Stimulated activated CD4-positive, alpha-beta T cell treated with anti-CD3 and anti-CD28 coated beads, Interleukin-2, amount 100 ng/mL, for 48 hours (primary cell): ENCODE data around the gene LOXHD1.

Source experiments
- DNase-seq, 2 donors: peaks; one replicate each; pipeline ENCODE4 v3.0.0-alpha.2; 2020

LOXHD1 gene

GRCh38 chr18:46474487-46475389, 182.3 kb downstream of the LOXHD1 start:
- DNase-seq, result no peak

GRCh38 chr18:46471809-46472498, 185.1 kb downstream of the LOXHD1 start:
- DNase-seq, result no peak

GRCh38 chr18:46470714-46471113, 186.3 kb downstream of the LOXHD1 start:
- DNase-seq, result no peak

- no peak for DNase-seq
Measured at GRCh38 chr18:46469186-46469915, 187.7 kb downstream of the LOXHD1 start.

GRCh38 chr18:46468426-46469180, 188.4 kb downstream of the LOXHD1 start:
- DNase-seq, result no peak

- no peak for DNase-seq
Measured at GRCh38 chr18:46466234-46467160, 190.5 kb downstream of the LOXHD1 start.

GRCh38 chr18:46464926-46465655, 191.9 kb downstream of the LOXHD1 start:
- no peak for DNase-seq

- no peak for DNase-seq
Measured at GRCh38 chr18:46462523-46462922, 194.5 kb downstream of the LOXHD1 start.

- no peak for DNase-seq
Measured at GRCh38 chr18:46461993-46462392, 195.0 kb downstream of the LOXHD1 start.

- no peak for DNase-seq
Measured at GRCh38 chr18:46460754-46461153, 196.3 kb downstream of the LOXHD1 start.

GRCh38 chr18:46459789-46460455, 197.1 kb downstream of the LOXHD1 start:
- DNase-seq, result no peak

GRCh38 chr18:46458472-46458871, 198.5 kb downstream of the LOXHD1 start:
- no peak for DNase-seq

GRCh38 chr18:46456691-46457090, 200.3 kb downstream of the LOXHD1 start:
- no peak for DNase-seq

- DNase-seq, result no peak
Measured at GRCh38 chr18:46452820-46453219, 204.2 kb downstream of the LOXHD1 start.

GRCh38 chr18:46449499-46449898, 207.5 kb downstream of the LOXHD1 start:
- DNase-seq, result no peak

- no peak for DNase-seq
Measured at GRCh38 chr18:46449033-46449432, 208.0 kb downstream of the LOXHD1 start.

GRCh38 chr18:46448347-46448746, 208.7 kb downstream of the LOXHD1 start:
- DNase-seq, result no peak

- no peak for DNase-seq
Measured at GRCh38 chr18:46447792-46448191, 209.2 kb downstream of the LOXHD1 start.

GRCh38 chr18:46447323-46447722, 209.7 kb downstream of the LOXHD1 start:
- DNase-seq, result no peak
